WTC11 (cell line): Measurements from ENCODE around the gene ZNF786. TPM values are rescaled to one million over a fixed set of nuclear protein-coding genes. Genes with fewer than 3 reads are reported as not detected.

Source experiments
- GTF2I ChIP-seq: fragments of 250-450 bp; sonication (Bioruptor Pico); conservative IDR thresholded peaks from 2 replicates; pipeline ENCODE4 v1.4.0; 2021; ENCODE audit warnings: mild to moderate bottlenecking
- total RNA-seq: library from RNA; stranded (reverse); gene quantifications from 3 replicates; pipeline ENCODE4 v1.2.3, GENCODE V29; 2021
- TF ChIP-seq, protein P1 (sequence below): sonication (generic); formaldehyde crosslinking; IDR thresholded peaks from 2 replicates; pipeline ENCODE4 v1.8.1; 2022; ENCODE audit warnings: low read depth, missing genetic modification reagents, borderline replicate concordance

The ZNF786 gene
- total RNA-seq, 1 experiment from 2014 or later = 11.4 TPM

GRCh38 chr7:149020483-149020882, 70.0 kb downstream of the ZNF786 start (continued):
- TF ChIP-seq, protein P1, sequence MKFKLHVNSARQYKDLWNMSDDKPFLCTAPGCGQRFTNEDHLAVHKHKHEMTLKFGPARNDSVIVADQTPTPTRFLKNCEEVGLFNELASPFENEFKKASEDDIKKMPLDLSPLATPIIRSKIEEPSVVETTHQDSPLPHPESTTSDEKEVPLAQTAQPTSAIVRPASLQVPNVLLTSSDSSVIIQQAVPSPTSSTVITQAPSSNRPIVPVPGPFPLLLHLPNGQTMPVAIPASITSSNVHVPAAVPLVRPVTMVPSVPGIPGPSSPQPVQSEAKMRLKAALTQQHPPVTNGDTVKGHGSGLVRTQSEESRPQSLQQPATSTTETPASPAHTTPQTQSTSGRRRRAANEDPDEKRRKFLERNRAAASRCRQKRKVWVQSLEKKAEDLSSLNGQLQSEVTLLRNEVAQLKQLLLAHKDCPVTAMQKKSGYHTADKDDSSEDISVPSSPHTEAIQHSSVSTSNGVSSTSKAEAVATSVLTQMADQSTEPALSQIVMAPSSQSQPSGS (CRISPR knock-in tag) = no peak
- TF ChIP-seq GTF2I (CRISPR knock-in tag) = no peak

Other genes starting within 250 kb of the ZNF786 start
- 28.5 to 35.4 TPM (median 28.6 TPM) in 3 replicates for gene EZH2, start 206.4 kb downstream of the ZNF786 start, total RNA-seq
- 286 to 341 TPM (median 289 TPM) in 3 replicates for gene PDIA4, start 62.2 kb downstream of the ZNF786 start, total RNA-seq
- gene ZNF425, start 35.6 kb upstream of the ZNF786 start, total RNA-seq = 3.8 to 5.8 TPM (median 4.9 TPM) in 3 replicates
- 57.8 to 63.2 TPM (median 58.9 TPM) in 3 replicates for gene ZNF398, start 56.7 kb upstream of the ZNF786 start, total RNA-seq
- gene ZNF282, start 104.8 kb upstream of the ZNF786 start, total RNA-seq = 34.8 to 39.3 TPM (median 38.5 TPM) in 3 replicates
- 19.7 to 23.0 TPM (median 21.7 TPM) in 3 replicates for gene ZNF212, start 148.9 kb upstream of the ZNF786 start, total RNA-seq
- 9.9 to 12.1 TPM (median 12.0 TPM) in 3 replicates for gene ZNF783, start 171.5 kb upstream of the ZNF786 start, total RNA-seq